NCI-H1092 treated with DMSO at 0.1 percent for 48 hours (cell line): ENCODE measurements around the gene PAFAH1B1.
"Not testable (repeated sequence)": the region's sequence is repeated elsewhere in the genome, so short reads cannot be mapped to it uniquely, and the experiment has no call there.

Experiments
- DNase-seq: peaks from one replicate; lab custom pipeline; 2025; lab: John Stamatoyannopoulos, UW

PAFAH1B1 gene

DNA sequence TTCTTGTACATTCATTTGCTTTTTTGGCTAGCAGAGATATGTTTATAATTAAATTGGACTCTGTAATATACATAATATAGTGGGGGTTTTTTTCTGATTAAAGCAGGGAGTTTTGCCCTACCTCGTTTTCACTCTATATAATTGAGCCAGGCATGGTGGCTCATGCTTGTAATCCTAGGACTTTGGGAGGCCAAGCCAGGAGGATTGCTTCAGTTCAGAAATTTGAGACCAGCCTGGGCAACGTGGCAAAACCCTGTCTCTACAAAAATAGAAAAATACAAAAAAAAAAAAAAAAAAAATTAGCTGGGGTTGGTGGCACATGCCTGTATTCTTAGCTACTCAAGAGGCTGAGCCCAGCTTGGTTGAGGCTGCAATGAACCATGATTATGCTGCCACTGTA lies 42.2 kb downstream of the PAFAH1B1 start:
- DNase-seq, result no peak

DNA sequence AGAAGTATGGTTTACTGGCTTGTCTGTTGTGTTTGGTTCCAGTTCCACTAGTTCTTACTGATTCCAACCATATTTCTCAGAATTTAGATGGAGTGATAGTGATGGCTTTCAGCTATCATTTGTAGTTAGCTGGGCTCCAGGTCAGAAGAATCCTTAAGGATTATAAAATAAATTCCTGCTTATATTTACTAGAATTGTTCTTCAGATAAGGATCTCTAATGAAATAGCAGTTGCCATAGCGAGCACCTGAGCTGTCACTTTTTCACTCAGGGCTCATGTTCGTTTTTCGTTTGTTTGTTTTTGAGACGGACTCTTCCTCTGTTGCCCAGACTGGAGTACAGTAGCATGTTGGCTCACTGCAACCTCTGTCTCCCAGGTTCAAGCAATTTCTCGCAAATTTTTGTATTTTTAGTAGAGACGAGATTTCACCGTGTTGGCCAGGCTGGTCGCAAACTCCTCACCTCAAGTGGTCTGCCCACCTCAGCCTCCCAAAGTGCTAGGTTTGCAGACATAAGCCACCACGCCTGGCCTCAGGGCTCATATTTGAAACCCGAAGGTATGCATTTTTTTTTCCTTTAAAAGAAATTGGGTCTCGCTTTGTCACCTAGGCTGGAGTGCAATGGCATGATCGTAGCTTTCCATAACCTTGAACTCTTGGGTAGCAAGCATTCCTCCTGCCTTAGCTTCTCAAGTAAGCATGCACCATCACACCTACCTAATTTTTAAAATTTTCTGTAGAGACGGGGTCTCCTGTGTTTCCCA lies 42.9 kb downstream of the PAFAH1B1 start:
- no peak for DNase-seq

DNA sequence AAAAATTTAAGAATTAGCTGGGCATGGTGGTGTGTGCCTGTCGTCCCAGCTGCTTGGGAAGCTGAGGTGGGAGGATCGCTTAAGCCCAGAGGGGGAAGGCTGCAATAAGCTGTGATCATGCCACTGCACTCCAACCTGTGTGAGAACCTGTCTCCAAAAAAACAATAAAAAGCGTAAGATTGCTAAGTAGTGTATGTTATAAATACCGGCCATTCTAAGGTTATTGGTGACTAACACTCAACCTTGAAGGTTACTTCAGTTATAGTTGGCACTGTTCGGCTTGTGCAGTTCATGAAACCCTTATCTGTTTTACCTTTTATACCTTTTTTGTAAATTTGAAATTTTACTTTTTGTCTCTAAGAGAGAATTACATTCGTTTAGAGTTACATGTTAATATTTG lies 44.0 kb downstream of the PAFAH1B1 start:
- DNase-seq, result no peak

DNA sequence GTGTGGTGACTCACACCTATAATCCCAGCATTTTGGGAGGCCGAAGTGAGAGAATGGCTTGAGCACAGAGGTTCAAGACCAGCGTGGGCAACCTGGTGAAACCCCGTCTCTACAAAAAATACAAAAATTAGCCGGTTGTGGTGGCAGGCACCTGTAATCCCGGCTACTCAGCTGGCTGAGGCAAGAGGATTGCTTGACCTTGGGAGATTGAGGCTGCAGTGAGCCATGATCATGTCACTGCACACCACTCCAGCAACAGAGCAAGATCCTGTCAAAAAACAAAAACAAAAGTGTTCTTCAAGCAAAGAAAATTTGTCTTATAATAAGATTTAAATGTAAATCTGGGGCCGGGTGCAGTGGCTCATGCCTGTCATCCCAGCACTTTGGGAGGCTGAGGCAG lies 51.5 kb downstream of the PAFAH1B1 start:
- DNase-seq, result no peak

DNA sequence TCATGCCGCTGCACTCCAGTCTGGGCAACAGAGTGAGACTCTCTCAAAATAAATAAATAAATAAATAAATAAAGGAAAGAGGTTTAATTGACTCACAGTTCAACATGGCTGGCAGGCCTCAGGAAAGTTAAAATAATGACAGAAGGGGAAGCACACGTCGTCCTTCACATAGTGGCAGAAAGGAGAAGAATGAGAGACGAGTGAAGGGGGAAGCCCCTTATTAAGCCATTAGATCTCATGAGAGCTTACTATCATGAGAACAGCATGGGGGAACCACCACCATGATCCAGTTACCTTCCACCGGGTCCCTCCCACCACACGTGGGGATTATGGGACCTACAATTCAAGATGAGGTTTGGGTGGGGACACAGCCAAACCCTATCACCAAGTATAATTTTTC lies 54.5 kb downstream of the PAFAH1B1 start:
- DNase-seq, result no peak

DNA sequence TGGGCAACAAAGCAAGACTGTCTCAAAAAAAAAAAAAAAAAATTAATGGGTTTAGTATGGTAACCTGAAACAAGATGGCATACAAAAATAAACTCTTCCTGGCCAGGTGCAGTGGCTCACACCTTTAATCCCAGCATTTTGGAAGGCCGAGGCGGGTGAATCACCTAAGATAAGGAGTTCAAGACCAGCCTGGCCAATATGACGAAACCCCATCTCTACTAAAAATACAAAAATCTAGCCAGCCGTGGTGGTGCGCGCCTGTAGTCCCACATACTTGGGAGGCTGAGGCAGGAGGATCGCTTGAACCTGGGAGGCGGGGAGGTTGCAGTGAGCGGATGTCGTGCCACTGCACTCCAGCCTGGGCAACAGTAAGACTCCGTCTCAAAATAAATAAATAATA lies 55.7 kb downstream of the PAFAH1B1 start:
- DNase-seq, result no peak

DNA sequence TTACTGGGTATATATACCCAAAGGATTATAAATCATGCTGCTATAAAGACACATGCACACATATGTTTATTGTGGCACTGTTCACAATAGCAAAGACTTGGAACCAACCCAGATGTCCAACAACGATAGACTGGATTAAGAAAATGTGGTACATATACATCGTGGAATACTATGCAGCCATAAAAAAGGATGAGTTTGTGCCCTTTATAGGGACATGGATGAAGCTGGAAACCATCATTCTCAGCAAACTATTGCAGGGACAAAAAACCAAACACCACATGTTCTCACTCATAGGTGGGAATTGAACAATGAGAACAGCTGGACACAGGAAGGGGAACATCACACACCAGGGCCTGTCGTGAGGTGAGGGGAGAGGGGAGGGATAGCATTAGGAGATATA lies 59.5 kb downstream of the PAFAH1B1 start:
- not testable (repeated sequence) for DNase-seq

DNA sequence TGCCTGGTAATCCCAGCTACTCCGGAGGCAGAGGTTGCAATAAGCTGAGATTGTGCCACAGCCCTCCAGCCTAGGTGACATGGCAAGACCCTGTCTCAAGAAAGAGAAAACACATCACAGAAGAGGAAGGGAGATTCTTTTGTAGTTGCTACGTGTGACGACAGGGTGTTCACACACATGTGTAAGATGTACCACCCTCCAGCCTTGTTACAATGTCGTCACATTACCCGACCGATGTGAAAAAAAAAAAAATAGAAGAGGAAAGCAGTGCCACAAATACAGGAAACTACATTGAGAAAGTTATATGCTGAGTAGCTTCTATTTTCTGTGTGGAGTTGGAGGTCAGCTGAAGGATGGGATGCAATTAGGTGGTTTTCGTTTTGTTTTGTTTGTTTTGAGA lies 62.1 kb downstream of the PAFAH1B1 start:
- DNase-seq, result no peak

DNA sequence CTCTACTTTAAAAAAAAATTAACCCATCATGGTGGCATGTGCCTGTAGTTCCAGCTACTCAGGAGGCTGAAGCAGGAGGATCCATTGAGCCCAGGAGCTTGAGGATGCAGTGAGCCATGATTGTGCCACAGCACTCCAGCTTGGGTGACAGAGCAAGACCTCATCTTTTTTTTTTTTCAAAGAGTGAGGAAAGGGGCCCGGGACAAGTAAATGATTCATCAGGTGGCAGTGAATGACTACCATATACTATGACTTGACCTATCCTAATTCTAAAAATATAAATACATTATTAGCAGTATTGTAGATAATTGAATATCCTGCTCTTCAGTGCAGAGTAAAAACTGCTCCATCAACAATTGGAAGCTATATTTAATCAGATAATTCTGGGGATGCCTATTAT lies 62.8 kb downstream of the PAFAH1B1 start:
- DNase-seq, result no peak

DNA sequence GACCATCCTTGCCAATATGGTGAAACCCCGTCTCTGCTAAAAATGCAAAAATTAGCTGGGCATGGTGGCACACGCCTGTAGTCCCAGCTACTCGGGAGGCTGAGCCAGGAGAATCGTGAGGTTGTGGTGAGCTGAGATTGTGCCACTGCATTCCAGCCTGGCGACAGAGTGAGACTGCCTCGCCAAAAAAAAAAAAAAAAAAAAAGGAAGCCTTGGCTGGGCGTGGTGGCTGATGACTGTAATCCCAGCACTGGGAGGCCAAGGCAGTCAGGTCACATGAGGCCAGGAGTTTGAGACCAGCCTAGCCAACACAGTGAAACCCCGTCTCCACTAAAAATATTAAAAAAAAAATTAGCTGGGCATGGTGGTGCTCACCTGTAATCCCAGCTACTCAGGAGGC lies 65.9 kb downstream of the PAFAH1B1 start:
- DNase-seq, result not testable (repeated sequence)

DNA sequence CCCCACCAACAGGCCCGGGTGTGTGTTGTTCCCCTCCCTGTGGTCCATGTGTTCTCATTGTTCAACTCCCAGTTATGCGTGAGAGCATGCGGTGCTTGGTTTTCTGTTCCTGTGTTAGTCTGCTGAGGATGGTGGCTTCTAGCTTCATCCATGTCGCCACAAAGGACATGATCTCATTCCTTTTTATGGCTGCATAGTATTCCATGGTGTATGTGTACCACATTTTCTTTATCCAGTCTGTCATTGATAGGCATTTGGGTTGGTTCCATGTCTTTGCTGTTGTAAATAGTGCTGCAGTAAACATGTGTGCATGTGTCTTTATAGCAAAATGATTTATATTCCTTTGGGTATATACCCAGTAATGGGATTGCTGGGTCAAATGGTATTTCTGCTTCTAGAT lies 67.0 kb downstream of the PAFAH1B1 start:
- DNase-seq, result not testable (repeated sequence)

DNA sequence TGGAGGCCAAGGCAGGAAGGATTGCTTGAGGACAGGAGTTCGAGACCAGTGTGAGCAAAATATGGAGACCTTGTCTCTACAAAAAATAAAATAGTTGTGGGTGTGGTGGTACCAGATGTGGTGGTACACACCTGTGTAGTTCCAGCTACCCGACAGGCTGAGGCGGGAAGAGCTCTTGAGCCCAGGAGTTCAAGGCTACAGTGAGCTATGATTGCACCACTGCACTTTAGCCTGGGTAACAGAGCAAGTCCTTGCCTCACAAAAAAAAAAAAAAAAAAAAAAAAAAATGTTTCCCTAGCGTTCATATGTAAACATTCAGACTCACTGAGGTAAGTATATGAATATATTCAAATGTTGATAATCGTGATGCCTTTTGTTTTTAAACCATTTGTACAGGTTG lies 78.6 kb downstream of the PAFAH1B1 start:
- no peak for DNase-seq

DNA sequence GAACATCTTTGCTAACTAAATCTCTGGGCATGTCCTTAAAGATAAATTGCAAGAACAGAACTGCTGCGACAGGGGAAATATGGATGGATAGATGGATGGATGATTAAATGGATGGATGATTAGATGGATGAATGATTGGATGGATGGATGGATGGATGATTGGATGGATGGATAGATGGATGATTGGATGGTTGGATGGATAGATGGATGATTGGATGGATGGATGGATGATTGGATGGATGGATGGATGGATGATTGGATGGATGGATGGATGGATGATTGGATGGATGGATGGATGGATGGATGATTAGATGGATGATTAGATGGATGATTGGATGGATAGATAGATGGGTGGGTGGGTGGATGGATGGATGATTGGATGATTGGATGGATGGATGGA lies 85.8 kb downstream of the PAFAH1B1 start:
- DNase-seq, result not testable (repeated sequence)

DNA sequence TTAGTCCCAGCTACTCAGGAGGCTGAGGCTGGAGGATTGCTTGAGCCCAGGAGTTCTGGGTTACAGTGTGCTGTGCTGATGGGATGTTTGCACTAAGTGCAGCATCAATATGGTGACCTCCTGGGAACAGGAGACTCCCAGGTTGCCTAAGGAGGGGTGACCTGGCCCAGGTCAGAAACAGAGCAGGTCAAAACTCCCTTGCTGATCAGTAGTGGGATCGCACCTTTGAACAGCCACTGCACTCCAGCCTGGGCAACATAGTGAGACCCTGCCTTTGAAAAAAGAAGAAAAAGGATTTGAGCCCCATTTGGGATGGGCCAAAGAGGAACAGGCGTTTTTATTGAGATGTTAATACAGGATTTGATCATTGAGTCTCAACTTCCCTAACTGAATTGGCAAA lies 87.5 kb downstream of the PAFAH1B1 start:
- DNase-seq, result no peak

DNA sequence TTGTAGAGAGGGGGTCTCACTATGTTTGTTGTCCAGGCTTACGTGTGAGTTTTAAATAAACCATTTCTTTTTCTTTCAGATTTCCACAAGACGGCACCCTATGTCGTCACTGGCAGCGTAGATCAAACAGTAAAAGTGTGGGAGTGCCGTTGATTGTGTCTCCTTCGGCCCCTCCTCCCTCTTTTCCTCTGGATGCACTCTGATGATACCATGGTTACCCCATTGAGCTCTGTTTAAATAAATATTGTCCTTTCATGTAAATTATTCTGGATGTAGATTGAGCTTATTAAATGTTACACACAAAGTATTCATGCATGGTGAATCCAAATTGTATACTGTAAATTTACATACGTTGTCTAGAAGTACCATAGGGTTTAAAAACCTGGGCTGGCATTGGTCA lies 88.2 kb downstream of the PAFAH1B1 start:
- DNase-seq, result no peak

DNA sequence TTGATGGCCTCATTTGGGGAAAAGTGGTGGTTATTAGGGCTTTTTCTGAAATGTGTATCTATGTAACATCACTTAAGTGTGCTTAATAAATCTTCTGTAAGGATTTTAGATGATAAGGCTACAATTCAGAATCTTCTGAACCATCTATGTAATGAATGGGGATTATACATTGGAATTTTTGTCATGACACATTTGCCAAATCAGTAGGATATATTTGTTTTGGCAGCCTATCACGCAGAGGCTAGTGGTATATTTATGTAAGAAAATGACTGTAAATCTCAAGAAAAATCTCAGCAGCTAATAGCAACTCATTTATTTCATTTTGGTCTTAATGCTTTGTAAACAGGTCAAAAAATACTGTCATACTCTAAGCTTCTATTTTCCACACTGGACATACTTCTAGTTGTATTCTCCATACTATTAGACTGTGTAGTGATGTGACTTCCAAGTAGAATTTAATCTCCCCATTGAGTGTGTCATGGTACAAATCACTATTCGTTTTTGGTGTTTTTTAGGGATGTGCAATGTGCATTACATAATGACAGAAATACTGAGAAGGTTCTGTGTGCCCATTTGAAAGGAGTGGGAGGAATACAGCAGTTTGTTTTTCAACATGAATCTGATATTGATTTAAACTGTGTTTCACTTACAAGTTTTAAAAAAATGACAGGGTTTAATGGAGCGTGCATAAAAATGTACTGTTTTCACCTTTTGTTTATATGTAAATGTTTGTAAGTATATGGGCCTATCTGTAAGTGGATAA lies 88.9 kb downstream of the PAFAH1B1 start:
- no peak for DNase-seq

DNA sequence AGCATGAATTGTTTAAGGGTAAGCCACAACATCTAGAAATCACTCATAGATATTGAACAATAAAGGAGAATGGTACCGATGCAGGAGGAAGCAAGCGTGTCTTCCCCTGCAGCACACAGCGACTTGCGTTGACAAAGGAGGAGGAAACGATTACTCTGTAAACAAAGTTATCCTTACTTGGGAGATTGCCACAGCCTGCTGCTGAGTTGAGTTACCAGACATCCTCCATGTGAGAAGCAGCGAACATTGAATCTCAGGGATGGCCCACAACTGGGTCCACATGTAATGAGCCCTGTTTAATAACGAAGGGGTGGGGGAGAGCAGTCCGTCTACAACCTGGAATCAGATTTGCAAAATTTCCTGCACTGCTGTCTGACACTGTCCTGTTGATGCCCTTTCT lies 90.5 kb downstream of the PAFAH1B1 start:
- DNase-seq, result no peak

DNA sequence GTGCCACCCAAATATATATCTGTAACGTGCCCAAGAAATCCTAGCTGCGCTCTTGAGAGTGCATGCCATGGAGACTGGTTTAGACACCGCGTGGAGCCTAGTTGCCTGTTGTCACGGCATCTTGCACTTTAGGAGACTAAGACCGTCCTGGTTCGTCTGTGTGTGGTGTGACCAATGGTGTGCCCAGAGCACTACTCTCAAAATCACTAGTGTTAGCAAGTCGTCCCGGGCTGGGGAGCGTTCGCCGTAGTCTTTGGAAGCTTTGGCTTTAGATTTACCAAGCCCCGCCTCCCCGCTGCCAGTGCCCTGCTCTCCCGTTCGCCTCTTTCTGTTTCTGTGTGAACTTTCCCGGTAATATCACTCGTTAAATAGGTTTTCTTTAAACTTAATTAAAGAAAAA lies 91.1 kb downstream of the PAFAH1B1 start:
- no peak for DNase-seq

DNA sequence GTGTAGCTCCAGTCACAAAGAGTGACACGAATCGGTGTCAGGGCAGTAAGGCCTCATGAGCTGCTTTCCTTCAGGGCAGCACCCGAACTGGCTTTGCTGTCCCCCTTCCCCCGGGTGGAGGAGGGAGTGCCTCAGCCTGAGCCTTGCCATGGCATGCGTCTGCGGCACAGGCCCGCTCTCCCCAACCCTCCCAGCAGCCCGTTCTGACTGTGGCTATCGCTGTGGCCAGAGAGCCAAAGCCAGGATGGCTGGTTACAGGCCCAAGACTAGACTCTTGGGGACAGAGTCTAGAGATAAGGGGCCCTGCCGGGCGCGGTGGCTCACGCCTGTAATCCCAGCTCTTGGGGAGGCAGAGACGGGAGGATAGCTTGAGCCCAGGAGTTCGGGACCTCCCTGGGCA lies 92.2 kb downstream of the PAFAH1B1 start:
- no peak for DNase-seq

DNA sequence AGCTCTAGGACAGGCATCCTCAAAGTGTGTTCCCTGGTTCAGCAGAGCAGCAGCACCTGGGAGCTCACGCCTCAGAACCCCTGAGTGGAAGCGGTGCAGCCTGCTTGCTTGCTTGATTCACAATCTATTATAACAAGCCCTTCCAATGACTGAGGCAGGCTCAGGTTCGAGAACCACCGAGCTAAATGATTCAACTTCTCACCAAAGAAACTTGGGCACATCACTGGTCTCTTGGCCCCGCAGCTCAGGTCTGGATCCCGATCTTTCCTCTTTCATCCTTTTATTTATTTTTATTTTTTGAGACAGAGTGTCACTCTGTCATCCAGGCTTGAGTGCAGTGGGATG lies 93.6 kb downstream of the PAFAH1B1 start:
- DNase-seq, result no peak

DNA sequence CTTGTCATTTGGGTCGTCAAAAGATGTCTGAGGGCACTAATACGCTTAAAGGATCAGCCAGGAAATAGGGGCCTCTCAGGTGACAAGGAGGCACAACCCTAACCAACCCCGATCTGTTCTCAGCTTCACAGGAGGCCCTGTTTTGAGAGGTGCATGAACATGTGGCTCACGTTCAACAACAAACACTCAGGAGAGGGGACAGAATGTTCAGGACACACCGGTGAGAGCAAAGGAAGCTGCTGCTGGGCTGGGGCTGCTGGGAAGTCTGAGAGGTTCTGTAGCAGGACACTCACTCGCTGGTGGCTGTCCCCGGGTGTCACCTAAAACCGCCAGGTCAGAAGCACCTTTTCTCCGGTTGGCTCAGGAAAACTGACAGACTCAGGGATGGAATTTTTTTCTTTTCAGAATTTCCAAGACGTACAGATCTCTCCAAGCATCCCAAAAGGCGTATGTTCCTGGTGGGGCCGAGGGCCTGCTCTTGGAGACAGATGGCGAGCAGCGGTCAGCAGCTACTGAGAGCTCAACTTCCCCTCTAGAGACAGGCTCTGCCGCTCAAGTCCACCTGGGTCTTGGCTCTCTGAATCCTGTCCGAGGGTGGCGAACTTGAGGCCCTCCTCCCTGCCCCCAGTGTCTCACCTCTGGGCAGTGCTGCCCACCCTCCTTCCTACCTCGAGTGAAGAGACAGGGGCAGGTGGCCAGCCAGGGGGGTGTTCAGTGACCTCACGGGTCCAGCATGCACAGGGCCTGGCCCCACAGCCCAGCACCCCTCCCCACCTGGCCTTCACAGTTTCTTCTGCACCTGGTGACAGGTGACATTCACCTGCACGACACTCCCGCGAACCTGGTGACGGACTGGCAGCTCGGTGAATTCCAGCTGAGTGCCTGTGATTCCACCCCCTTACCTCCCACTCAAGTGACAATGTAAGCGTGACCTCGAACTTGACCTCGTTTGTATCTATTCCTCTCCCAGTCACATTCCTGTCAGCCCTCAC lies 95.2 kb downstream of the PAFAH1B1 start:
- DNase-seq, result no peak

DNA sequence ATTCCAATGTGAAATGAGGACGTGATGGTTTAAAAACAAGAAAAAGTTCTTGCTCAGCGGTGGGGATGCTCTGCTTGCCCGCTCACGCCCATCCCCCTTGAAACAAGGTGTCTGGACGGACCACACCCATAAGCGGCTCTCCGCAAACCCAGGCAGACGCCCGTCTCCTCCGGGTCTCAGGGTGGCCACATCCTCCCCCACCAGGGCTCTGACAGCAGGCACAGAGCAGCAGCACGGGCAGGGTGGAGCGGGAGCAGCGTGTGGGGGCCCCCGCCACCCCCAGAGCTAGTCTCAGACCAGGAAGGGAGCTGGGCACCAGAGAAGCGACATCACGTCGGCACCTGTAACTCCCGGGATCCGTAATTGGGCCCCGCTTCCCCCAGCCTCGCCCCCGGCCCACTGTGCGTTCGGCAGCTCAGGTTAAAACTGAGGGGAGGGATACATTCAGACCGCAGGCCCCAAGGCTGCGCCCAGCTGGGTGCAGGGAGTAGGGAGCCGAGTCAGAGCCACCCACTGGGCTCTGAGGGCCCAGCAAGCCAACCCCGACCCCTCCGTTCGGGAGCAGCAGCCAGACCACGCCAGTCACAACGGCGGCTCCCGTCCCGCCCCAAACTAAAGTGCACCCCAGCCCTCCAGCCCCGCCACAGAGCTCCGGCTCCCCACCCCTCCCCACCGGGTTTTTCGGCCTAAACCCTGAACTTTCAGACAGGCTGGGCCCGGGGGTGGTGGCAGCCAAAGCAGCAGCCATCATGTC lies 96.1 kb downstream of the PAFAH1B1 start:
- no peak for DNase-seq
